Left ventricle myocardium inferior (tissue), 1 donor: ENCODE measurements around the gene C17orf75. TPM values are rescaled to one million over a fixed set of nuclear protein-coding genes. Genes with fewer than 3 reads are reported as not detected.

Experiments used
- DNase-seq: peaks from one replicate; pipeline ENCODE4 v3.0.0-alpha.2; 2020
- H3K27ac ChIP-seq: fragments of 200-600 bp; replicated peaks from 2 replicates; pipeline ENCODE4 v1.8.0; 2021
- H3K27me3 ChIP-seq: fragments of 200-600 bp; 2 replicates; pipeline ENCODE4 v1.8.0; 2021; ENCODE audit warnings: low read depth
- H3K36me3 ChIP-seq: fragments of 200-600 bp; 2 replicates; pipeline ENCODE4 v1.8.0; 2021
- H3K4me1 ChIP-seq: fragments of 200-600 bp; 2 replicates; pipeline ENCODE4 v1.8.0; 2021
- H3K4me3 ChIP-seq: fragments of 200-600 bp; 2 replicates; pipeline ENCODE4 v1.8.0; 2021; ENCODE audit warnings: mild to moderate bottlenecking, moderate library complexity
- H3K9me3 ChIP-seq: fragments of 200-600 bp; replicated peaks from 2 replicates; pipeline ENCODE4 v1.8.0; 2021
- CTCF ChIP-seq: fragments of 200-600 bp; IDR thresholded peaks from 2 replicates; pipeline ENCODE4 v1.8.0; 2021; ENCODE audit warnings: antibody characterized with exemption, mild to moderate bottlenecking, borderline replicate concordance
- intact Hi-C: fragments of 100-400 bp; cut with micrococcal nuclease; formaldehyde crosslinking; loops from one replicate; pipeline ENCODE4 v1.11.0; 2022
- total RNA-seq: library from RNA; stranded (reverse); fragmentation: NEBNext Ultra II Directional; extraction: Animal tissue kit (Norgen Biotek cat#: 25700); gene quantifications from one replicate; pipeline ENCODE4 v1.2.1, GENCODE V29; 2021
- donor health status: DM: no; HTN: yes; CAD: no; lungs with severe emphysema.

C17orf75 gene
- total RNA-seq, 1 donor from 2014 or later, result 22.5 TPM

GRCh38 chr17:32349854-32350665 lies 8.1 kb upstream of the C17orf75 start, which contains the start of gene ZNF207:
Gene ZNF207, plus strand, starts transcription at chr17:32350157. Its CDS starts 129 bp downstream, at chr17:32350286.
- peak; percentile 95 for DNase-seq
- H3K36me3 ChIP-seq, result peaks cover 30% of the 10 kb centered on the region
- H3K27ac ChIP-seq, result peak within 1 kb of the TSS; percentile 92
- no peaks in the 10 kb centered on the region for H3K9me3 ChIP-seq
- H3K4me3 ChIP-seq, result peak within 1 kb of the TSS; percentile 87
- no peak for TF ChIP-seq CTCF
- H3K27me3 ChIP-seq, result no peaks in the 10 kb centered on the region
- peaks cover 65% of the 10 kb centered on the region for H3K4me1 ChIP-seq
- intact Hi-C loops, result no loop called here

- peaks cover 24% of the 10 kb centered on the region for H3K36me3 ChIP-seq
- no peak for DNase-seq
- intact Hi-C loops, result no loop called here
- peak overlapping the region; percentile 92 for H3K27ac ChIP-seq
- H3K27me3 ChIP-seq, result no peaks in the 10 kb centered on the region
- H3K4me3 ChIP-seq, result peak overlapping the region; percentile 87
- TF ChIP-seq CTCF, result no peak
- H3K9me3 ChIP-seq, result no peaks in the 10 kb centered on the region
- H3K4me1 ChIP-seq, result peaks cover 59% of the 10 kb centered on the region
Observed at GRCh38 chr17:32349503-32349853, 7.5 kb upstream of the C17orf75 start.

- intact Hi-C loops, result no loop called here
- no peak for DNase-seq
- Histone ChIP-seq H3K4me3 (no peak overlapping the region), H3K27me3 (no peaks in the 10 kb centered on the region), H3K9me3 (no peaks in the 10 kb centered on the region), H3K4me1 (peaks cover 49% of the 10 kb centered on the region), H3K36me3 (peaks cover 14% of the 10 kb centered on the region), H3K27ac (no peak overlapping the region)
- TF ChIP-seq CTCF, result no peak
Observed at GRCh38 chr17:32348483-32348800, 6.5 kb upstream of the C17orf75 start.

GRCh38 chr17:32345951-32346600 lies 4.1 kb upstream of the C17orf75 start:
- TF ChIP-seq CTCF, result no peak
- H3K36me3 ChIP-seq, result no peaks in the 10 kb centered on the region
- no peak for DNase-seq
- H3K9me3 ChIP-seq, result no peaks in the 10 kb centered on the region
- H3K4me1 ChIP-seq, result peaks cover 43% of the 10 kb centered on the region
- intact Hi-C loops, result no loop called here
- H3K27me3 ChIP-seq, result no peaks in the 10 kb centered on the region
- no peak overlapping the region for H3K27ac ChIP-seq
- H3K4me3 ChIP-seq, result no peak overlapping the region

GRCh38 chr17:32342603-32343325 lies 791 bp upstream of the C17orf75 start:
- DNase-seq, result no peak
- intact Hi-C loops, result no loop called here
- no peaks in the 10 kb centered on the region for H3K27me3 ChIP-seq
- peak overlapping the region; percentile 92 for H3K27ac ChIP-seq
- peak overlapping the region; percentile 75 for H3K4me3 ChIP-seq
- TF ChIP-seq CTCF, result no peak
- H3K9me3 ChIP-seq, result no peaks in the 10 kb centered on the region
- H3K4me1 ChIP-seq, result peaks cover 22% of the 10 kb centered on the region
- peaks cover 16% of the 10 kb centered on the region for H3K36me3 ChIP-seq
